ENCODE measurements around the gene ALK. TPM values are rescaled to one million over a fixed set of nuclear protein-coding genes. Genes with fewer than 3 reads are reported as not detected.

ALK gene
- total RNA-seq, 1 experiment from 2014 or later = not detected

- Histone ChIP-seq H2AK5ac (ENCODE audit: insufficient read length, low read length) (no peak overlapping the region), H3K27me3 (ENCODE audit: insufficient read depth, low read length) (no peaks in the 10 kb centered on the region), H3K18ac (ENCODE audit: insufficient read length, low read depth, low read length) (no peak overlapping the region), H3K9me3 (ENCODE audit: control insufficient read depth, low read depth, low read length) (no peaks in the 10 kb centered on the region), H2BK15ac (ENCODE audit: low read depth, low read length) (no peak overlapping the region), H2AFZ (ENCODE audit: low read length) (no peak overlapping the region), H4K8ac (replicated peaks; ENCODE audit: insufficient read length, low read depth, low read length) (no peak overlapping the region), H3K27ac (ENCODE audit: insufficient read length, low read depth, low read length) (no peak overlapping the region), H3K79me2 (ENCODE audit: insufficient read depth, low read length) (no peaks in the 10 kb centered on the region), H3K4me1 (ENCODE audit: insufficient read depth, low read length) (no peaks in the 10 kb centered on the region), H2BK5ac (ENCODE audit: insufficient read length, low read length) (no peak overlapping the region), H3K23me2 (ENCODE audit: insufficient read length, low read depth, low read length, poor library complexity, severe bottlenecking) (no peaks in the 10 kb centered on the region), H3T11ph (ENCODE audit: low read length) (no peak overlapping the region), H3K4ac (ENCODE audit: low read depth, low read length) (no peak overlapping the region), H2BK12ac (ENCODE audit: insufficient read length, low read depth, low read length) (no peak overlapping the region), H4K5ac (ENCODE audit: insufficient read length, low read depth, low read length) (no peak overlapping the region), H3K14ac (ENCODE audit: insufficient read depth, low read length) (no peak overlapping the region), H4K91ac (ENCODE audit: insufficient read length, low read depth, low read length) (no peak overlapping the region), H2BK20ac (ENCODE audit: low read depth, low read length, poor library complexity, severe bottlenecking) (no peak overlapping the region), H4K20me1 (ENCODE audit: control insufficient read depth, insufficient read depth, insufficient read length) (no peaks in the 10 kb centered on the region), H3K79me1 (ENCODE audit: insufficient read depth, low read depth, low read length, poor library complexity, severe bottlenecking) (no peaks in the 10 kb centered on the region), H3K4me2 (ENCODE audit: insufficient read depth, insufficient read length, low read length) (no peak overlapping the region), H2BK120ac (ENCODE audit: low read depth, low read length, poor library complexity, severe bottlenecking) (no peak overlapping the region), H3K9ac (ENCODE audit: extremely low read depth, insufficient read length, low read length) (no peak overlapping the region), H3K23ac (ENCODE audit: insufficient read length, low read depth, low read length) (no peak overlapping the region), H3K56ac (ENCODE audit: insufficient read length, low read depth, low read length) (no peak overlapping the region)
- no peaks in the 10 kb centered on the region for H3K36me3 Mint-ChIP-seq (ENCODE audit: insufficient read depth in 1 of 3, low read depth in 3 of 3)
- no peaks in the 10 kb centered on the region for H3K9me3 Mint-ChIP-seq
- no peak overlapping the region for H3K4me3 Mint-ChIP-seq
- WGBS (ENCODE audit: extremely low coverage, insufficient read length, low lambda C conversion rate) = no CpG with 5 or more reads among the region's 5 CpGs
- H3K4me1 Mint-ChIP-seq = peaks cover 4 to 5% of the 10 kb centered on the region in 2 experiments; a peak in 2 of 4 replicates
- TF ChIP-seq CTCF (conservative IDR thresholded peaks at IDR 0.05) = no peak
- H3K27me3 Mint-ChIP-seq (ENCODE audit: low read depth) = peaks cover 6% of the 10 kb centered on the region
- no peak for DNase-seq
- H3K27ac Mint-ChIP-seq = no peak overlapping the region
Observed at GRCh38 chr2:29347774-29348461, 573.5 kb downstream of the ALK start.
